SHP77 (cell line): ENCODE results near the gene SERP1.

ENCODE experiments used
- DNase-seq, 2 experiments: peaks; one replicate each; lab custom pipeline; 2025; lab: John Stamatoyannopoulos, UW

SERP1 gene

DNA sequence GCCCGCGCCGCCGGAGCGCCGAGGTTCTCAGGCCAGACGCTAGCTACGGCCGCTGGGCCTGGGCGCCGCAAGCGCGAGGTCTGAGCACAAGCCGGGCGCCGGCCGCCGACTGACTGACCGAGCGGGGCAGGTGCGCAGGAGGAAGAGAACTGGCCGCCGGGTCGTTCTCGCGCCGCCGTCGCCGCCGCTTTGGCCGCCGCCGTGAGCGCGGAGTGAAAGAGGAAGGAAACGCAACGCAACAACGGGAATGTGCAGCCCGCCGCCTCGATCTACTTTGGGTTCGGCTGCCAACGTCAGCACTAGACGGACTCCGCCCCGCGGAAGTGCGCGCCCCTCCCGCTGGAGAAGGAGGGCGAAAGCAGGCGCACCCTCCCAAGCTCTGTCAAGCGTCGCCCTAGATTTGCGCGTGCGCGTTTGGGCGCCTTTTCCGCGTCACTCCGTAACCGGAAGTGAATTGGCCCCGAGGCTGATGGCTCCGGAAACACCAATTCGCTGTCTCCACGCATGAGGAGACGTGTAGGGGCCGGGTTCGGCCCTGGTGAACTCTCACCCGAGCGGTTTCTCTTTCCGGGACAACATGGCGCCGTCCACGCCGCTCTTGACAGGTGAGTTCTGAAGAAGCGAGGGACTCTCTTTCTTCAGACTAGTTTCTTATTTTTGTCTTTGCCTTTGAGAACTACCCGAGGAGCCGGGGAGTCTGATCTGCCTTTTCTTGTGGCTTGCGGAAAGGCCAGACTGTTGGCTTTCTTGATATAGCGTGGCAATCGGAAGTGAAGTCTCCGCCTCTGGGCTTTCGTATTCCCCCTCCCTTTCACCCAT lies at the start of gene SERP1, which contains the start of gene EIF2A:
Gene SERP1 (minus strand): TSS at position 271 of the 819 bp plus-strand sequence. CDS start 361 bp downstream, outside the sequence.
Gene EIF2A (plus strand): TSS at position 562 of the 819 bp plus-strand sequence. CDS start 16 bp downstream, at position 578.
- DNase-seq, result peak; percentile 97 to 98

DNA sequence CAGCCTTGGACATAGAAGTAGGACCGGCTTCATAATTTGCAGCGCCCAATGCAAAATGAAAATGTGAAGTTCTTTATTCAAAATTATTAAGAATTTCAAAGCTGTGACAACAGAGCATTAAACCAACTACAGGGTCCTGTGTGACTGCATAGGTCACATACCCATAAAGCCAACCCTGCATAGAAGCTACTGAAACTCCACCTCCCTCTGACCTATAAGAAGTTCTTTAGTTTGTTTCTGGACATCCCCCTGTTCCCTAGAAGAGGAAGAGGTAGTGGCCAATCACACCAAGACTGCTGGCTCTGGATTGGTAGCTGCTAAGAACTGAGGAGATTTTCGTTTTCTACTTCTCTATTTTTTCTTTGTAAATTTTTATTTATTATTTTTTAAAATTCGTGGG lies 47.9 kb upstream of the SERP1 start:
- DNase-seq, result no peak

DNA sequence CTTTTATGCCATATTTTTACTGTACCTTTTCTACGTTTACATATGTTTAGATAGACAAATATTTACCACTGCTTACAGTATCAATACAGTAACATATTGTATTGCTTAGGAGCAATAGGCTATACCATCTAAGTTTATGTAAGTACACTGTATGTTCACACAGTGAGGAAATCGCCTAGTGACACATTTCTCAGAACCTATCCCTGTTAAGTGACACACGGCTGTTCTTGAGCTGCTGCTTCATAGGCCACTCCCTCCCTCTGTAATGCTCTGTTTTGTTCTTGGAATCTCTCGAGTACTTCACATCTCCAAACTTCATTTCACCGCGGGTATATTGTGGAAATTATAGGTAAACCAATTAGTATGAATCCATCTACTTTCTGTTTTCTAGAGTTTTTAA lies 43.5 kb upstream of the SERP1 start:
- no peak for DNase-seq

DNA sequence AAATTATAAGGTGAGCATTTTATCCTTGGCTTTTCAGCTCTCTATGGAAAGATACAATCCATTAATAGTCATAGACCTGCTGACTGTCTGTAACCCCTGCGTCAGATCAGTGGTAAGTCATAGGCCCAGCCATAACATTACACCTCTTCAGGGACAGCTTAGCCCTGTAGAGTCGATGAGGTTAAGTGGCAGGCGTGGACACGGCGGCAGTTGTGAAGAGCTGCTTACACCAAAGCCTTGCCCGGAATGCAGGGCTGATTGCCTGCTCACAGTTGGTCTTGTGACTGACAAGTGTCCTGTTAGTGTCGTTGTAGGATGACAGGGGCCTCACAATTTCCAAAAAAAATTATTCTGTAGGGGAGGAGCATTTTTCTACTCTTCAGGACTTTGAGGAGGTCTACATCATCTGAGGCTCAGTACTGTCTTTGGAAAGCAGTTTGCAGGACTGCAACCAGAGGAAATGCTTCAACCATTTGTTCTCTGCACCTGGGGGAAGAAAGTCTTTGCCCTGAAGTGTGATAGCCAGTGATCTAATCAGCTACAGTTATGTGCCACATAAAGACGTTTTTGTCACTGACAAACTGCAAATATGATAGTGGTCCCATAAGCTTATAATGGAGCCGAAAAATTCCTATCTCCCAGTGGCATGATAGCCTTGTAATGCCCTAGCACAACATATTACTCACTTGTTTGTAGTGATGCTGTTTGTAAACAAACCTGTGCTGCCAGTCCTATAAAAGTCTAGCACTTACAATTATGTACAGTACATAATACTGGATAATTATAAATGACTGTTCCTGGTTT lies 41.9 kb upstream of the SERP1 start:
- DNase-seq, result no peak

DNA sequence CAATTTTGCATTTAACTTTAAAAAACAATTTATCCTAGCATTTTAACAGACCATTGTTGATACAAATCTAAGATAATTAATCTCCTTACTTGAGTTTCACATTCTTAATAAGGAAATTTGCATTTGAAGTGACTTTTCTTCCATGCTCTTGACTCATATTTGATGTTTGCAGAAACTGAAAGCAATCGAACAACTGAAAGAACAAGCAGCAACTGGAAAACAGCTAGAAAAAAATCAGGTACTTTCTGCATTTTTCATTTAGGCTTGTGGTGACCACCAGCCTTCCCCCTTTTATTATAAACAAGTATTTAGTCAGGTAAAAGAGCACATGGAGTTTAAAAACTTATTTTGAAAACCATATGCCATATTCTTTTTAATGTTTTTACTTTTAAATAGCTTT lies 36.7 kb upstream of the SERP1 start:
- DNase-seq, result no peak

DNA sequence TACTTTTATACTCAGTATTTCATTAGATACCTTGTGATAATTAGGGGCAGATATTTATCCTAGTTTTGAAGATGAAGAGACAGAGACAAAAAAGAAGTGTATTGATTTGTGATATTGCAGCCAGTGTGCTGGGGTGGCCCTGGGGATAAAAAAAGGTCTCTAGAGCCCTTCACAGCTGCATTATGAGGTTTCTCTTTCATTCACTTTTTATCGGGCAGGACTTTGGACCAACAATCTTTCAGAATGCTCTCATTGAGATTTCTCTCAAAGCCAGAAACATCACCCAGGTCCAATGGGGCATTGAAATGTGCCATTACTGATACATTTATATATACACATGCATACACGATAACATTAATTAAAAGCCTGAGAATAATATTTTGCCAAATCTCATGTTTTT lies 36.3 kb upstream of the SERP1 start:
- no peak for DNase-seq

DNA sequence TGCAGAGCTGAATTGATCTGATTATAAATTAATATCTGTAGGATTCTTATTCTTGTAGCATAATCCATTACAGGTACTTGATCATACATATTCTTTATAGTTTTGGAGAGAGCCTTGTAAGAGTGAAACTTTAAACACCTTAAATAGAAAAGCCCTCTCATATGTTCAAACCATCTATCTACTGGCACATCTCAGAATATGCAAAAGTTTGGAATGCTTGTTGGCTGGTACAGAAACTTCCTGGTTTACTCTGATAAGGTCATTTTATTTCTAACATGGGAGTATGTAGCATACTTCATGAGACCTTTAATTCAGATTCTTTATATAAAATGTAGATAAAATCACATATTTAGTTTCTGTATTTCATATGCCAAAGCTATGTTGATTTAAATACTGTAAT lies 34.9 kb upstream of the SERP1 start:
- DNase-seq, result no peak

DNA sequence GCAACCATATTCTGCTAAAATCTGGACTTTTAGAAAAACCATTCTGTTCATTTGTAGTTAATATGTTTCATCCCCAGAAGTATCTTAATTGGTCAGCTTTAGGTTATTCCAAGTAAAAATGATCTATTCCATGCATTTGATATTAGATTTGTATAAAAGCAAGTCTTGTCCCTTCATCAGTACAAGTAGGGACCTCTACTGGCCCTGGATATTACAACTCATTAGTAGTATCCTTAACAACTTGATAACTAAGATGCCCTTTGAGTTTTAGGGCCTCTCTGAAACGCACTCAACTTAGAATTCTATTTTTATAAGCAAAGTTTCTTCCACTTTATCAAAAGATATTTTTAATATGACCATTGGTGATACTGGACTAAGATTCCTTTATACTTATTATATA lies 31.6 kb upstream of the SERP1 start:
- no peak for DNase-seq

DNA sequence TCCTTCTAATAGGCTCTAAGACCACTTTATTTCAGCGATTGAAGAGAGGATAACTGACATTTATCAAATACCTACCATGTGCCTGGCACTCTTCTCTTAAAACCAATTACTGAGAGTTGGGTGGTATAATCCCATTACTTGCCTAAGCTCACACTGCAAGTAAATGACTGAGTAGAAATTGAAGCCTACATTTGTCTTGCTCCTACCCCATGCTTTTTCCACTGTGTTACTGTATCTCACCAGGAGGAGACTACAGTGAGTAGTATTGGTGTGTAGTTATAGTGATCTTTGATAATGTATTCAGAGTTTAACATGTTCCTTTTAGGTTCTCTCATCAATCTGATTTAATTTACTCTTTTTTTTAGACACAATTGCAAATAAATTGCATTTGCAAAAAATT lies 21.0 kb upstream of the SERP1 start:
- no peak for DNase-seq

DNA sequence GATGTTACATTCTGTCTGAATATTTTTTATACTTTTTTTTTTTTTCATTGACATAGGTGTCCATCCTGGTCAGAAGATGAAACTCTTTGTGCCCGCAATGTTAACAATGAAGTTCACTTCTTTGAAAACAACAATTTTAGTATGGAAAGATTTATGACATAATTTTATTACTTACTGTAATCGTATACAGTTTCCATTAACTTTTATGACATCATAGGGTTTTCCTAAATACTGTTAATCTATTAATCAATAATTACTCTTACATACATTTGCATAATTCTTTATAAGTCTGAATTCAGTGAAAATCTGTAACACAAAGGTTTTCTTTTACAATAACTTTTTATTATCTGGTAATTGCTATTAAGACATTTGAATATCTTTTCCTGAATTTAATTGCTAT lies 17.9 kb upstream of the SERP1 start:
- DNase-seq, result no peak

DNA sequence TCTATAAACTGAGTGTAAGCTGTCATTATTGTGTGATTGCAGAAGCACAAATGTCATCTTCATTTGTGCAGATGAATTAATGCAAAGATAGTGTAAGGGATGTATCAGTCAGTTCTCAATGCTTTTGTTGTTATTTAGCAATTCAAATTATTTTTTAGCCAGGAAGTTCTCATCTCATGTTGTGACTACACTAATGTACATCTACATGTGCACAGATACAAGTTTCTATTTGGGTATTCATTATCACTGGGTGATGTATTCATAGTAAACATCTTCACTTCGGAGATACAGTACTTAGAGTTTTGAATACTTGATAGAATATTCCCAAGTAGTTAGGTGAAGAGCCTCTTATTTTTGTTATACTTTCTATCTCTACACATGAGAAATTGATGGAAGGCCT lies 11.4 kb upstream of the SERP1 start:
- DNase-seq, result no peak

DNA sequence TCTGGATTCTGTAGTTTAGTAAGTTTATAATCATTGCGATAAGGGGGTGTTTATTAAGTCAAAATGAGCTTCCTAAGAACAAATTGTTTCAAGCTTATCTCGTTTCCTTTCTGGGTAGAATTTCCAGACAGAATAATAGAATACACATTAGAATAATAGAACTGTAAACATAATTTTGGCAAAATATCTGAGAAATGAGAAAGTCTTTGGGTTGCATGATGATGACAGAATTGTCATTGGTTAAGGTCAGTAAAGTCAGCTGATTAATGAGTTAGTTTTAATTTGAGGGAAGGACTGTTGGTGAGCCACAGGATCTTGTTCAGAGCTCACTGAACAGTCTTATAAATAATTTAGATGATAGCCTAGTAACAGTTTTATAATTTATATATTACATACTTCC lies 10.5 kb upstream of the SERP1 start:
- DNase-seq, result no peak

DNA sequence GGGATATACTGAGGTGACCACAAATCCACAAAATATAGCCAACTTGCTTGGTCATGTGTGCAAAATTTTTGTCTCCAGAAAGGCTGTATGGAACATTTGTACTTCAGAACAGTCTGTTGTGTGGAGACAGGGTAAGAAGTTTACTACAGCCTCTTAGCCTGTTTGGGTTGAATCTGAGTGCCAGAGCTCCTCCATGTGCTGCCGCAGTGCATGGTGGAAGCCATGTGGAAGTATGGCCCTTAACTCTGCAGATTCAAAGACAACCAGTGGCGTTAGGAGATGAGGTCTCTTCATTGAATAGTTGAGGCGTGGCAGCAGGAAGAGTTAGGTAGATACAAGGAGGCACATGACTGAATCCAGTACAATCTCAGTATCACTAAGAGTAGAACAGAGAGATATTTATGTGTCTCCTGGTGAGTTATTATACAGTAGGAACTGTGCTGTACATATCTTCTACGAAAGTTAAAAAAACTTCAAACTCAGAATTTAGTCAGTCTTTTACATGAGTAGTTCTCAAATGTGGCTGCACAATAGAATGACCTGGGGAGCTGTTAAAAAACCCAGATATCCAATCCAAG lies 9.7 kb upstream of the SERP1 start:
- DNase-seq, result no peak

DNA sequence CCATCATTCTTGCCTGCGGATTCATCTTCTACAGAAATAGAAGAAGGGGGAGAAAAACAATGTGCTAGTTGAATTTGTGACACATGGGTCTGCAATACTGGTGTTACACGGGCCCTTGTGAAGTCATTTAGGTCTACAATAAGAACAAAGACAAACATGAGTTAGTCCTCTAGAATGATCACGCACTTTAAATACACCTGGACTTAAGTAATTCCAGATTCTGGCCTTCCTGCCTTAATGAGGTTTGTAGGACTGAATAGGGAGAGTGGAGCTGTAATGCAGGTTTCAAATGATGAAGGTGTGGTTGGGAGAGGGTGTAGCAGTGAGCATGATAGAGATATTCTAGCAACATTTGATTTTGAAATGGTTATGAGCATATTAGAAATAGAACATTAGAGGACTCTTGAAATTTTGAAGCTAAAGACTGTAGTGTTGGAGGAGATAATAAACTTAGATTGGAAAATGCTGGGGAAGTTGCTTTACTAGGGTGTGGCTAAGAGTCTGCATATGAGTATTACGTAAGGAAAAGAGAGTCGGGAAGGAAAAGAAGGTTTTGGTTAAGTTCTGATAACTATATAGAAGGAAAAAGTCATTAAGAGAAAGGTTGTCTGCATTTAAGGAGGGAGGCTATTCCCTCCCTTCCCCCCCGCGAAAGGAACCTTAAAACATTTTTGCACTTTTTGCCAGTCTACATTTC lies 897 bp upstream of the SERP1 start:
- peak in 1 of 2 experiments; percentile 33 for DNase-seq

DNA sequence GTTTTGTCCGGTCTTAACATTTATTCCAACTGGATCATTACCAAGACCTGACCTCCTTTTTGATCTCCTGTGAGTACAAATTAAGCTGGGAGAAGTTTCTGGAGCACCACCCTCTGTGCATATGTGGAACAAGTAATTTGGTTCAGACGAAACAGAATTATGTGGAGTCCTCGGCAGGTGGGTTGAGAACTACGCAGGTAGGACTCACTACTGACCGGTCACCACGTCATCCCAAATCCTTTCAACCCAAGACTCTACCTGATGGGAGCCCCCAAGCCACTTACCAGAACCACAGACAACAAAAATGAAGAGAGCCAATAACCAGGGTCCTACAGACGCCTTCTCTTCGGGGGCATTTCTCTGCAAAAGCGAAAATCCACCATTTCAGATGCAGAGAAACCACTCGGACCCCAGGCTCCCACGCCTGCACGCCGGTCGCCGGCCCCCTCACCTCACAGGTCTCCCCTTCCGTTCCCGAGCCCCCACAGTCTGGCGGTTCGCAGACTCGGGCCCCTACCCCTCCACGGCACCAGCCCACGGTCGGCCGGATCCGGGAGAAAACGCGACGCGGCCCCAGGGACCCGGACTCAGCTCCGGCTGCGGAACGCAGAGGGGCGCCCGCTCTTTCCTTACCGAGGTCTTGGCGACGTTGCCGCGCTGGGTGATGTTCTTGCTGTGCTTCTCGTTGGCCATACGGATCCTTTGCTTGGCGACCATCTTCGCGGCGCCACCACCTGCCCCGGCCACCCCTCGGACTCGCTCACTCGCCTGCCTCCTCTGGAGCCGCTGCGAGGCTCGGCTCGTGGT lies 674 bp downstream of the SERP1 start:
- DNase-seq, result no peak

DNA sequence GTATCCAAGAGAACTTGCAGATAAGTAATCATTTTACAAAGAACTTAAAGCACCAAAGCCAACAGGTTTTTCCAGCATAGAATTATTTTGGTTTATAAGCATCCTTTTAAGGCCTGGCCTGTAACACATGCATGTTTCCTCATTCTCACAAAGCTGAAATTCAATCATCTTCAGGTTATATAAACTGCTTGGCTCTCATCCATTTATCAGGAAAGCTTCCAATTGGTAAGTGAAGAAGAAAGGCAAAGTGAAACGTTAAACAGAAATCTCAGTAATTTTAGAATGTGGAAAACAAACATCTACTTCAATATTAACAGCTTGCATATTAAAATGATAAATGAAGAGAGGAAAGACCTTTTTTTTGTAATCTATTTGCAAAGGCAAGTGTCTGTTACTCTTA lies 1.6 kb downstream of the SERP1 start:
- no peak for DNase-seq

DNA sequence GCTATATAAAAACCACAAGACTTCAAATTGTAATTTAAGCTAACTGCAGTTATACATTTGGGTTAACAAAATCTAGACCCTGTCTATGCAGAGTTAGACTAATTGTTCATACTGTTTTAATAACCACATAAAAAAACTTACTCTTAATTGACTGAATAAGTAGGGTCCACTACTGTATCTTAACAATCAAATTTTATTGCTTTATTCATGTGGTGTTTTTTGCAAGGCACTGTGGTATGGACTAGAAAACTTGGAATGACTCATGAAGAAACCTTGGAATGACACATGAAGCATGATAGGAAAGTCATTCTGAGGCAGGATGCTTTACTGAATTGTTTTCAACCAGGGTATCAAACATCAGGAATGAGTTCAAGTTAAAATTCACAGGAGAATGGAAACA lies 2.3 kb downstream of the SERP1 start:
- no peak for DNase-seq

DNA sequence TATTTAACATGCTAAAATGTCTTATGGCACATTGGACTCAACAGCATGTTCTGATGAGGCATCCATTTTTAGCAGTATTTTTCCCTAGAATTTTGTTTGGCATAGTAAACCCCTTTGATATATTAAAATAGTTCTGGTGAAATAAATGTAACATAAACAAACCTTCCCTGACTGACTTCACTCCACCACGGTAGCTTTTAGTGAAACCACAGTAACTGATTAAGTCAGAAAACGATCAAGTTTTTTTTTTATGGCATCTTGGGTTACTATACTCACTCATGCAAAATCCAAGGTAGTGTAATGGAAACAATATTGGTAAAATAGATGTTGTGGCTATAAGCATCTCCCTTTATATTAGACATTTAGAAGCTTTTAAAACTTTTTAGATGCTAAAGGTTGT lies 2.8 kb downstream of the SERP1 start:
- DNase-seq, result no peak

DNA sequence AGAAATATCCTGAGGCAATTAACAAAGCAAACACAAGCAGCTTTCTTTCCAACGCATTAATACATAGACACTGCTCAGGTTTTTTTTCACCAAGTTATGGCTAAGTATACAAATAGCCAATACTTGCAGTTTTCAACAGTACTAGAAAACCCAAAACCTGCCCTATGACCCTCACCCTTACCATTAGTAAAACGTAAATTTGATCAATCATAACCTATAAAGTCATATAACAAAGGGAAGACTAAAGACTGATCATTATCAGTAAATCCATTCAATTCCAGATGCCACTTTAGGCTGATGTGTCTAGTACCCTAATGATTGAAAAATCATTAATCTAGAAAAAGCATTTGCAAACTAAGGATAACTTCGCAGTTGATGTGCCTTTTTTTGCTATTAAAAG lies 3.2 kb downstream of the SERP1 start:
- no peak for DNase-seq

DNA sequence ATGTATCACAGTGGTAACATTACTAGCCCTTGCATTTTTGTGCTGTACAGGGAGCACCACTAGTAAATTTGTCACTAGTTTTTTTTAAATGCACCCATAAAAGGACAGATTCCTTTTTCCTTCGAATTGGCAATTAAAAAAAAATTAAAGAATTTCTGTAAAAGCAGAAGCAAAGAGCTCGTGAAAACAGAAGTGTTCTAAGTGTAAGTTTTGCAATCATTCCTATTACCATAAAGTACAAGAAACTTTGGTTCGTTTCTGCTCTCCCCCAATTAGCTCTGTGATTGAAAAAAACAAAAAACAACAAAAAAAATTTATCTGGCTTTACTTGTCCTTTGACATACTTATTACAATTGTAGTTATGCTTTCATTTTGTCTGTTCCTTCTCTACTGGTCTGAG lies 5.3 kb downstream of the SERP1 start:
- no peak for DNase-seq

DNA sequence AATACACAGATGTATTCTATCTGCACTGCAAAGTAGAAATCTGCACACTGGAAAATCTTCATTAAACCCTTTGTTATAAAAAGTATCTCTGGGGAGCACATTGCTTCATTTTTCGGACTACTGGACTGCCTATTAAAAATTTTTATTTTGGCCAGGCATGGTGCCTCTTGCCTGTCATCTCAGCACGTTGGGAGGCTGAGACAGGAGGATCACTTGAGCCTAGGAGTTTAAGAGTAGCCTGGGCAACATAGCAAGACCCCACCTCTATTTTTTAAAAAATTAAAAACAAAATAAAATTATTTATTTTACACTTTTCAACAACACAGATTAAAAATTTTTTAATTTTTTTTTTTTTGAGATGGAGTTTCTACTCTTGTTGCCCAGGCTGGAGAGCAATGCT lies 6.0 kb downstream of the SERP1 start:
- DNase-seq, result no peak
